VCaP (cell line): Measurements from ENCODE around the gene LNPK.

Experiments
- H3K27ac ChIP-seq: fragments of 450-650 bp; 2 replicates; pipeline ENCODE4 v1.5.1; 2017
- CTCF ChIP-seq: fragments of 450-650 bp; conservative IDR thresholded peaks from 2 replicates; pipeline ENCODE4 v1.5.1; 2017; ENCODE audit warnings: mild to moderate bottlenecking, moderate library complexity

The LNPK gene

GRCh38 chr2:175947073-175947472, 55.0 kb downstream of the LNPK start:
- TF ChIP-seq CTCF, result no peak
- H3K27ac ChIP-seq, result peak overlapping the region; percentile 7; the same call in 1 of the 2 replicates

DNA sequence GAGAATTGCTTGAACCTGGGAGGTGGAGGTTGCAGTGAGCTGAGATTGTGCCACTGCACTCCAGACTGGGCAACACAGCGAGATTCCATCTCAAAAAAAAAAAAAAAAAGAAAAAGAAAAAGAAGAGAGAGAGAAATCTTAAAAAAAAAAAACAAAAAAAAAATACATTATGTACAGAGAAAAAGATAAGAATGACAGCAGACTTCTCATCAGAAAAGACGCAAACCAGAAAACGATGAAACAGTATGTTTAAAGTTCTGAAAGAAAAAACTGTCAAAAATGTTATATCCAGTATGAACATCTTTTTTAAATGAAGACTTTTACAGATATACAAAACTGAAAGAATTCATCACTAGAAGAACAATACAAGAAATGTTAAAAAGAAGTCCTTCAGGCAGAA, 60.4 kb downstream of the LNPK start:
- no peak overlapping the region for H3K27ac ChIP-seq
- no peak for TF ChIP-seq CTCF

DNA sequence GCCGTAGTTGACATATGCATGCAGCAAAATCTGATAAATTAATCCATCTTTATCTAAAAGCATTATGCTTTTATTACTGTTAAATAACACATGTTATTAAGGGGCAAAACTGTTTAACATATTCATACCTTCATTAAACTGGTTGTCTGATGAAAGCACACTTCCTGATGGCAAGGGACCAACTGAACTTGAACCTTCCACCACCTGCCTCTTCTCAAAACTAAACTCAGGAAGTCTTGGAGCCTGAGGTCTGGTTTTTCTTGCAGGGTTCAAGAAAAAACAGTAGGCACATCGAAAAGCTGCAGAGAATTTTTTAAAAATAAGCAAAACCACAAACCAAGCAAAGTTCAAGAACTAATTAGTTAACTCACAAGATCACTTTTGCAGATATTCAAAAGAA, 64.9 kb downstream of the LNPK start:
- no peak for TF ChIP-seq CTCF
- no peak overlapping the region for H3K27ac ChIP-seq

DNA sequence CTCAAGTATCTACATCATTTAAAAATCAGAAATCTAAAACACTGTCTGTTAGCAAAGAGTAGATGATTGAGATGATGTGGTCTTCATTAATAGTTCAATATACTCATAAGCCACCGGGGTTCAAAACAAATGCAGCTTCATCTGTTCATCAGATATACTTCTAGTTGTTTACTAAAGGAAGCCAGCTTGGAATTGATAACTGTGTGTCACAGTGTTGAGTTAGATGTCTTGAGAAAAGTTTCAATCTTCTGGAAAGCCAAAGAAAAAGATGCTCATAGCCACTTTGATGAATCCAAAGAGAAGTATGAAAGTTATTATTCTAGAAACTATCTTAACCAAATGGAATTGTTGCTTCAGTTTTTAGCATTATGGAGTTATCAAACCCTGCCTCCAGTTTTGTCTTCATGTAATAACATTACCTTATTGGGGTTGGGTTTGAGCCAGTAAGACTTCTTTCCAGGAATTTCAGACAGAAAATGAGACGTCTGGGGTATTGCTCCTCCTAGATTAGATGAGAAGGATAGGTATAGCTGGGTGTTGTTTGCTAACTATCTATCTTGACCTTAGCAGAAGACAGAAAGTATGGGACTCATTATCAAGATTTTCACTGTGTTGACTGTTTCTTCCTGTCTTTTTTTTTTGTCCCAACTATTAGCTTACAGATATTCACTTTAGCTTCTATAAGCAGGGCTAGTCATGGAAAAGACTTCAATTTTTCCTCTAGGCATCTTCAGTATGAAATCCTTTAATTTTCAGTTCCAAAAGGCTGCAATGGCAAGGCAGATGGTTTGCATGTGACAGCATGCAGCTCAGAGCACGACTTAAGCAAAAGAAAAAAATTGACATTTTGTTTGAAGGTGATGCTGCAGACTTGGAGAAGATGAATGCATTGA, 66.5 kb downstream of the LNPK start:
- no peak for TF ChIP-seq CTCF
- no peak overlapping the region for H3K27ac ChIP-seq

DNA sequence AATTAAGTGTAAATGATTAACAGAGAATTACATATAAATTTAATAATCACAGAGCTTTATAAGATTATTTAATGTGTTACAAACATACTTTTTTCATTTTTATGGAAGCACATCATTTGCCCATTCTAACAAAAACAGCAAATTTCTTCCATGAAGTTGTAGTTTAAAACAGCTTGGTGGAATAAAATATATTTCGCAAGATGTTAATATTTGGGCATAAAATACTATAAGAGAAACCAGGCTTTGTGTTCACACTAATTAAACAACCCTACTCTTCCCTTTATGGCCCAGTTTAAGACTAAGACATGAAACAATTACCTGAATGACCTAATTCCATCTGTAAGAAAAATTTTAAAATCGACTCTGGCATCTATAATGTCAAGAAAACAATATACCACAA, 69.4 kb downstream of the LNPK start:
- no peak for TF ChIP-seq CTCF
- H3K27ac ChIP-seq, result no peak overlapping the region

DNA sequence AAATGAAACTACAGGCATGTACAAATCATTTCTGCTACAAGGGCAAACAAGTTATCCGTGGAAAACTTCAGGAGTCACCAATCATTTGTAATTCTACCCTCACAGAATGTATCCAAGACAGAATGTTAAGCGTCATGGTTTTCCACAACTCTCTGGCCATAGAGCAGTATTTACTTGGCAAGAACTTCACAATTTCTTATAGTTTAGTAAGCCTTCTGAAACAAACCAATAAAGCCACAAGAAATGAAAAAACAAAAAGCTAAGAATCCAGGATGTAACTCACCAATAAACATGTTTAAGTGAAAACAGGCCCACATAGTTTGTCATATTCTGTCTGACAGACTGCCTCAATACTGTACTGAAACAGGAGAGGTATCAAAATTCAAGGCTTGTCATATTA, 70.3 kb downstream of the LNPK start:
- TF ChIP-seq CTCF, result no peak
- no peak overlapping the region for H3K27ac ChIP-seq

DNA sequence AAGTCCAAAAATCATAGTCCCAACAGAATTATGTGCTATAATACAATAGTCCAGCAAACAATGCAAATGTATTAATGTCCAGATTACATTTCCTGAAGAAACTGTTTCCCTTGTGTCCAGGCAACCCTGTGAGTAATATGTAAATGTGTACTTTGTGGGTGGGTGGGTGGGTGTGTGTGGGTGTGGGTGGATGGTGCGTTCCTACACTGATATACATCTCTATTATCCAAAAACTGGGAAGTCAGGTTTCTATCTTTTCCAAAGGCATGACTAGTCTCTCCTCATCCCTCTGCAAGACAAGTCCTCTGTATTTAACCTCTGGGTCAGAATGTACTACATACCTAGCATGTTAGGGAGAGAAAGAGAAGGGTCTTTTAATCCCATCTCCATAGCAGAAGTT, 71.6 kb downstream of the LNPK start:
- no peak for TF ChIP-seq CTCF
- peak overlapping the region; percentile 48 for H3K27ac ChIP-seq
